ENCODE measurements around the gene FBXW5. TPM values are rescaled to one million over a fixed set of nuclear protein-coding genes. Genes with fewer than 3 reads are reported as not detected.

Gene FBXW5
- polyA plus RNA-seq, 4 donors = 96.1 to 262 (median 181) TPM

GRCh38 chr9:136920069-136920468, 24.5 kb downstream of the FBXW5 start:
- 94 to 97% (median 97%) methylated on average over 15 of the region's 15 CpGs for WGBS, 3 donors
- DNase-seq (no peak), FAIRE-seq (no peak)
- peaks cover 13 to 88% (median 13%) of the 10 kb centered on the region in 3 donors for H3K36me3 ChIP-seq (ENCODE audit: control insufficient read depth in 3 of 3, insufficient read depth in 2 of 3, low read depth in 1 of 3, low read length in 3 of 3)
- no peaks in the 10 kb centered on the region for H3K27me3 ChIP-seq (ENCODE audit: control insufficient read depth in 3 of 3, insufficient read depth in 3 of 3, low read length in 3 of 3)
- H3K4me1 ChIP-seq (ENCODE audit: control insufficient read depth in 3 of 3, insufficient read depth in 2 of 3, low read depth in 1 of 3, low read length in 2 of 3) = no peaks in the 10 kb centered on the region
- H3K4me3 ChIP-seq (ENCODE audit: low read depth in 1 of 3, low read length in 3 of 3) = no peak overlapping the region
- H3K9me3 ChIP-seq (ENCODE audit: control insufficient read depth in 2 of 2, insufficient read depth in 1 of 2, low read depth in 1 of 2, low read length in 1 of 2) = no peaks in the 10 kb centered on the region
- H3K27ac ChIP-seq (ENCODE audit: low read depth in 1 of 3, low read length in 2 of 3) = no peak overlapping the region

GRCh38 chr9:136917902-136918301, 26.6 kb downstream of the FBXW5 start:
- peaks cover 12 to 88% (median 18%) of the 10 kb centered on the region in 3 donors for H3K36me3 ChIP-seq (ENCODE audit: control insufficient read depth in 3 of 3, insufficient read depth in 2 of 3, low read depth in 1 of 3, low read length in 3 of 3)
- 88 to 90% (median 89%) methylated on average over 11 of the region's 11 CpGs for WGBS, 3 donors

GRCh38 chr9:136916330-136917184, 28.0 kb downstream of the FBXW5 start:
- H3K36me3 ChIP-seq (ENCODE audit: control insufficient read depth in 3 of 3, insufficient read depth in 2 of 3, low read depth in 1 of 3, low read length in 3 of 3) = peaks cover 12 to 86% (median 18%) of the 10 kb centered on the region in 3 donors
- FAIRE-seq (no peak), DNase-seq (no peak)
- no peaks in the 10 kb centered on the region for H3K27me3 ChIP-seq (ENCODE audit: control insufficient read depth in 3 of 3, insufficient read depth in 3 of 3, low read length in 3 of 3)
- no peak overlapping the region for H3K4me3 ChIP-seq (ENCODE audit: low read depth in 1 of 3, low read length in 3 of 3)
- no peaks in the 10 kb centered on the region for H3K9me3 ChIP-seq (ENCODE audit: control insufficient read depth in 2 of 2, insufficient read depth in 1 of 2, low read depth in 1 of 2, low read length in 1 of 2)
- no peak overlapping the region for H3K27ac ChIP-seq (ENCODE audit: low read depth in 1 of 3, low read length in 2 of 3)
- 91 to 94% (median 92%) methylated on average over 32 of the region's 32 CpGs for WGBS, 3 donors
- no peaks in the 10 kb centered on the region for H3K4me1 ChIP-seq (ENCODE audit: control insufficient read depth in 3 of 3, insufficient read depth in 2 of 3, low read depth in 1 of 3, low read length in 2 of 3)

More at GRCh38 chr9:136917902-136918301, 26.6 kb downstream of the FBXW5 start:
- no peaks in the 10 kb centered on the region for H3K9me3 ChIP-seq (ENCODE audit: control insufficient read depth in 2 of 2, insufficient read depth in 1 of 2, low read depth in 1 of 2, low read length in 1 of 2)
- FAIRE-seq (no peak), DNase-seq (no peak)
- H3K4me3 ChIP-seq (ENCODE audit: low read depth in 1 of 3, low read length in 3 of 3) = no peak overlapping the region
- H3K4me1 ChIP-seq (ENCODE audit: control insufficient read depth in 3 of 3, insufficient read depth in 2 of 3, low read depth in 1 of 3, low read length in 2 of 3) = no peaks in the 10 kb centered on the region
- no peak overlapping the region for H3K27ac ChIP-seq (ENCODE audit: low read depth in 1 of 3, low read length in 2 of 3)
- H3K27me3 ChIP-seq (ENCODE audit: control insufficient read depth in 3 of 3, insufficient read depth in 3 of 3, low read length in 3 of 3) = no peaks in the 10 kb centered on the region

- Histone ChIP-seq H3K27ac (ENCODE audit: low read depth in 1 of 3, low read length in 2 of 3) (no peak overlapping the region), H3K9me3 (ENCODE audit: control insufficient read depth in 2 of 2, insufficient read depth in 1 of 2, low read depth in 1 of 2, low read length in 1 of 2) (no peaks in the 10 kb centered on the region), H3K4me3 (ENCODE audit: low read depth in 1 of 3, low read length in 3 of 3) (no peak overlapping the region), H3K27me3 (ENCODE audit: control insufficient read depth in 3 of 3, insufficient read depth in 3 of 3, low read length in 3 of 3) (no peaks in the 10 kb centered on the region), H3K36me3 (ENCODE audit: control insufficient read depth in 3 of 3, insufficient read depth in 2 of 3, low read depth in 1 of 3, low read length in 3 of 3) (peaks cover 8 to 84% (median 14%) of the 10 kb centered on the region in 3 donors), H3K4me1 (ENCODE audit: control insufficient read depth in 3 of 3, insufficient read depth in 2 of 3, low read depth in 1 of 3, low read length in 2 of 3) (no peaks in the 10 kb centered on the region)
- FAIRE-seq (no peak), DNase-seq (no peak)
- 88 to 91% (median 88%) methylated on average over 21 of the region's 21 CpGs for WGBS, 3 donors
Measured at GRCh38 chr9:136915632-136916329, 28.8 kb downstream of the FBXW5 start.

- H3K27ac ChIP-seq (ENCODE audit: low read depth in 1 of 3, low read length in 2 of 3) = no peak overlapping the region
- no peak for FAIRE-seq
- no peaks in the 10 kb centered on the region for H3K4me1 ChIP-seq (ENCODE audit: control insufficient read depth in 3 of 3, insufficient read depth in 2 of 3, low read depth in 1 of 3, low read length in 2 of 3)
- no peaks in the 10 kb centered on the region for H3K27me3 ChIP-seq (ENCODE audit: control insufficient read depth in 3 of 3, insufficient read depth in 3 of 3, low read length in 3 of 3)
- H3K9me3 ChIP-seq (ENCODE audit: control insufficient read depth in 2 of 2, insufficient read depth in 1 of 2, low read depth in 1 of 2, low read length in 1 of 2) = no peaks in the 10 kb centered on the region
- DNase-seq = no peak
- peaks cover 7 to 89% (median 14%) of the 10 kb centered on the region in 3 donors for H3K36me3 ChIP-seq (ENCODE audit: control insufficient read depth in 3 of 3, insufficient read depth in 2 of 3, low read depth in 1 of 3, low read length in 3 of 3)
- no peak overlapping the region for H3K4me3 ChIP-seq (ENCODE audit: low read depth in 1 of 3, low read length in 3 of 3)
- WGBS, 3 donors = 92 to 94% (median 92%) methylated on average over 17 of the region's 17 CpGs
Measured at GRCh38 chr9:136913701-136914438, 30.7 kb downstream of the FBXW5 start.

- Histone ChIP-seq H3K27ac (ENCODE audit: low read depth in 1 of 3, low read length in 2 of 3) (no peak overlapping the region), H3K27me3 (ENCODE audit: control insufficient read depth in 3 of 3, insufficient read depth in 3 of 3, low read length in 3 of 3) (no peaks in the 10 kb centered on the region), H3K4me1 (ENCODE audit: control insufficient read depth in 3 of 3, insufficient read depth in 2 of 3, low read depth in 1 of 3, low read length in 2 of 3) (no peaks in the 10 kb centered on the region), H3K9me3 (ENCODE audit: control insufficient read depth in 2 of 2, insufficient read depth in 1 of 2, low read depth in 1 of 2, low read length in 1 of 2) (no peaks in the 10 kb centered on the region), H3K4me3 (ENCODE audit: low read depth in 1 of 3, low read length in 3 of 3) (no peak overlapping the region), H3K36me3 (ENCODE audit: control insufficient read depth in 3 of 3, insufficient read depth in 2 of 3, low read depth in 1 of 3, low read length in 3 of 3) (peaks cover 10 to 89% (median 12%) of the 10 kb centered on the region in 3 donors)
- FAIRE-seq (no peak), DNase-seq (no peak)
- WGBS, 3 donors = 86 to 90% (median 89%) methylated on average over 12 of the region's 12 CpGs
Measured at GRCh38 chr9:136910901-136911245, 33.7 kb downstream of the FBXW5 start.

- Histone ChIP-seq H3K27ac (ENCODE audit: low read depth in 1 of 3, low read length in 2 of 3) (no peak overlapping the region), H3K9me3 (ENCODE audit: control insufficient read depth in 2 of 2, insufficient read depth in 1 of 2, low read depth in 1 of 2, low read length in 1 of 2) (no peaks in the 10 kb centered on the region), H3K36me3 (ENCODE audit: control insufficient read depth in 3 of 3, insufficient read depth in 2 of 3, low read depth in 1 of 3, low read length in 3 of 3) (peaks cover 10 to 85% (median 12%) of the 10 kb centered on the region in 3 donors), H3K4me3 (ENCODE audit: low read depth in 1 of 3, low read length in 3 of 3) (no peak overlapping the region), H3K4me1 (ENCODE audit: control insufficient read depth in 3 of 3, insufficient read depth in 2 of 3, low read depth in 1 of 3, low read length in 2 of 3) (no peaks in the 10 kb centered on the region), H3K27me3 (ENCODE audit: control insufficient read depth in 3 of 3, insufficient read depth in 3 of 3, low read length in 3 of 3) (no peaks in the 10 kb centered on the region)
- DNase-seq = no peak
- WGBS, 3 donors = 79 to 86% (median 84%) methylated on average over 12 of the region's 12 CpGs
- FAIRE-seq = no peak
Measured at GRCh38 chr9:136910197-136910900, 34.2 kb downstream of the FBXW5 start.

Measured in small intestine (tissue), 7 donors.